ENCODE data around the gene IMP4.

Gene IMP4

GRCh38 chr2:130342533-130343275 lies at the start of gene IMP4:
TSS of gene IMP4 (plus strand) at chr2:130342897. CDS start at chr2:130342933, 36 bp downstream.
- H3K9me3 ChIP-seq (ENCODE audit: control insufficient read depth, insufficient read depth, low read length) = no peaks in the 10 kb centered on the region
- peaks cover 2% of the 10 kb centered on the region for H3K4me1 ChIP-seq (ENCODE audit: insufficient read depth, low read length)
- peaks cover 14% of the 10 kb centered on the region for H3K36me3 ChIP-seq (ENCODE audit: insufficient read depth, low read length)
- H3K9ac ChIP-seq (ENCODE audit: low read depth, low read length) = peak within 1 kb of the TSS; percentile 69

GRCh38 chr2:130300258-130300969 lies 42.3 kb upstream of the IMP4 start:
- Histone ChIP-seq H3K4me1 (ENCODE audit: insufficient read depth, low read length) (no peaks in the 10 kb centered on the region), H3K9me3 (ENCODE audit: control insufficient read depth, insufficient read depth, low read length) (no peaks in the 10 kb centered on the region), H3K9ac (ENCODE audit: low read depth, low read length) (no peak overlapping the region), H3K36me3 (ENCODE audit: insufficient read depth, low read length) (no peaks in the 10 kb centered on the region)

GRCh38 chr2:130300970-130301348 lies 41.7 kb upstream of the IMP4 start:
- no peak overlapping the region for H3K9ac ChIP-seq (ENCODE audit: low read depth, low read length)
- no peaks in the 10 kb centered on the region for H3K36me3 ChIP-seq (ENCODE audit: insufficient read depth, low read length)
- H3K9me3 ChIP-seq (ENCODE audit: control insufficient read depth, insufficient read depth, low read length) = no peaks in the 10 kb centered on the region
- H3K4me1 ChIP-seq (ENCODE audit: insufficient read depth, low read length) = no peaks in the 10 kb centered on the region

- no peaks in the 10 kb centered on the region for H3K4me1 ChIP-seq (ENCODE audit: insufficient read depth, low read length)
- no peak overlapping the region for H3K9ac ChIP-seq (ENCODE audit: low read depth, low read length)
- no peaks in the 10 kb centered on the region for H3K9me3 ChIP-seq (ENCODE audit: control insufficient read depth, insufficient read depth, low read length)
- no peaks in the 10 kb centered on the region for H3K36me3 ChIP-seq (ENCODE audit: insufficient read depth, low read length)
Observed at GRCh38 chr2:130302164-130302886, 40.4 kb upstream of the IMP4 start.

GRCh38 chr2:130303169-130303568 lies 39.5 kb upstream of the IMP4 start:
- H3K9me3 ChIP-seq (ENCODE audit: control insufficient read depth, insufficient read depth, low read length) = no peaks in the 10 kb centered on the region
- no peaks in the 10 kb centered on the region for H3K36me3 ChIP-seq (ENCODE audit: insufficient read depth, low read length)
- no peak overlapping the region for H3K9ac ChIP-seq (ENCODE audit: low read depth, low read length)
- no peaks in the 10 kb centered on the region for H3K4me1 ChIP-seq (ENCODE audit: insufficient read depth, low read length)

GRCh38 chr2:130304726-130305125 lies 38.0 kb upstream of the IMP4 start:
- no peak overlapping the region for H3K9ac ChIP-seq (ENCODE audit: low read depth, low read length)
- no peaks in the 10 kb centered on the region for H3K4me1 ChIP-seq (ENCODE audit: insufficient read depth, low read length)
- H3K9me3 ChIP-seq (ENCODE audit: control insufficient read depth, insufficient read depth, low read length) = no peaks in the 10 kb centered on the region
- no peaks in the 10 kb centered on the region for H3K36me3 ChIP-seq (ENCODE audit: insufficient read depth, low read length)

- Histone ChIP-seq H3K4me1 (ENCODE audit: insufficient read depth, low read length) (no peaks in the 10 kb centered on the region), H3K9ac (ENCODE audit: low read depth, low read length) (no peak overlapping the region), H3K36me3 (ENCODE audit: insufficient read depth, low read length) (no peaks in the 10 kb centered on the region), H3K9me3 (ENCODE audit: control insufficient read depth, insufficient read depth, low read length) (no peaks in the 10 kb centered on the region)
Observed at GRCh38 chr2:130307850-130308249, 34.8 kb upstream of the IMP4 start.

- Histone ChIP-seq H3K9ac (ENCODE audit: low read depth, low read length) (no peak overlapping the region), H3K9me3 (ENCODE audit: control insufficient read depth, insufficient read depth, low read length) (no peaks in the 10 kb centered on the region), H3K4me1 (ENCODE audit: insufficient read depth, low read length) (no peaks in the 10 kb centered on the region), H3K36me3 (ENCODE audit: insufficient read depth, low read length) (no peaks in the 10 kb centered on the region)
Observed at GRCh38 chr2:130310881-130311280, 31.8 kb upstream of the IMP4 start.

GRCh38 chr2:130313812-130314334 lies 28.8 kb upstream of the IMP4 start:
- H3K9ac ChIP-seq (ENCODE audit: low read depth, low read length) = no peak overlapping the region
- no peaks in the 10 kb centered on the region for H3K9me3 ChIP-seq (ENCODE audit: control insufficient read depth, insufficient read depth, low read length)
- H3K4me1 ChIP-seq (ENCODE audit: insufficient read depth, low read length) = no peaks in the 10 kb centered on the region
- no peaks in the 10 kb centered on the region for H3K36me3 ChIP-seq (ENCODE audit: insufficient read depth, low read length)

- no peaks in the 10 kb centered on the region for H3K9me3 ChIP-seq (ENCODE audit: control insufficient read depth, insufficient read depth, low read length)
- no peak overlapping the region for H3K9ac ChIP-seq (ENCODE audit: low read depth, low read length)
- H3K4me1 ChIP-seq (ENCODE audit: insufficient read depth, low read length) = no peaks in the 10 kb centered on the region
- no peaks in the 10 kb centered on the region for H3K36me3 ChIP-seq (ENCODE audit: insufficient read depth, low read length)
Observed at GRCh38 chr2:130314377-130314776, 28.3 kb upstream of the IMP4 start.

GRCh38 chr2:130316596-130316995 lies 26.1 kb upstream of the IMP4 start:
- Histone ChIP-seq H3K36me3 (ENCODE audit: insufficient read depth, low read length) (no peaks in the 10 kb centered on the region), H3K4me1 (ENCODE audit: insufficient read depth, low read length) (no peaks in the 10 kb centered on the region), H3K9ac (ENCODE audit: low read depth, low read length) (no peak overlapping the region), H3K9me3 (ENCODE audit: control insufficient read depth, insufficient read depth, low read length) (no peaks in the 10 kb centered on the region)

- Histone ChIP-seq H3K4me1 (ENCODE audit: insufficient read depth, low read length) (no peaks in the 10 kb centered on the region), H3K9me3 (ENCODE audit: control insufficient read depth, insufficient read depth, low read length) (no peaks in the 10 kb centered on the region), H3K36me3 (ENCODE audit: insufficient read depth, low read length) (no peaks in the 10 kb centered on the region), H3K9ac (ENCODE audit: low read depth, low read length) (no peak overlapping the region)
Observed at GRCh38 chr2:130318906-130319305, 23.8 kb upstream of the IMP4 start.

- H3K36me3 ChIP-seq (ENCODE audit: insufficient read depth, low read length) = no peaks in the 10 kb centered on the region
- no peak overlapping the region for H3K9ac ChIP-seq (ENCODE audit: low read depth, low read length)
- H3K9me3 ChIP-seq (ENCODE audit: control insufficient read depth, insufficient read depth, low read length) = no peaks in the 10 kb centered on the region
- no peaks in the 10 kb centered on the region for H3K4me1 ChIP-seq (ENCODE audit: insufficient read depth, low read length)
Observed at GRCh38 chr2:130319536-130319935, 23.2 kb upstream of the IMP4 start.

- Histone ChIP-seq H3K9ac (ENCODE audit: low read depth, low read length) (peak overlapping the region; percentile 49; the same call in 1 of the 2 replicates), H3K36me3 (ENCODE audit: insufficient read depth, low read length) (no peaks in the 10 kb centered on the region), H3K4me1 (ENCODE audit: insufficient read depth, low read length) (0 out of 2 replicates have a peak, but pooled peaks cover 2% of the 10 kb centered on the region), H3K9me3 (ENCODE audit: control insufficient read depth, insufficient read depth, low read length) (no peaks in the 10 kb centered on the region)
Observed at GRCh38 chr2:130327703-130328527, 14.8 kb upstream of the IMP4 start.

Data from ES-I3 (cell line).